Endodermal cell (in vitro differentiated cells): ENCODE results near the gene AIP. TPM values are rescaled to one million over a fixed set of nuclear protein-coding genes. Genes with fewer than 3 reads are reported as not detected.

Experiments
- DNase-seq: peaks from one replicate; pipeline ENCODE4 v3.0.0-alpha.2; 2017
- H3K27ac ChIP-seq: 2 replicates; pipeline ENCODE4 v1.5.1; 2013; ENCODE audit warnings: mild to moderate bottlenecking, low read depth, low read length, moderate library complexity
- H3K27me3 ChIP-seq: 2 replicates; pipeline ENCODE4 v1.6.1; 2013; ENCODE audit warnings: mild to moderate bottlenecking, low read length, moderate library complexity; ENCODE audit not compliant: insufficient read depth, control insufficient read depth, poor library complexity, severe bottlenecking
- H3K36me3 ChIP-seq: 2 replicates; pipeline ENCODE4 v1.7.0; 2013; ENCODE audit warnings: mild to moderate bottlenecking, low read length, moderate library complexity; ENCODE audit not compliant: control insufficient read depth, insufficient read depth
- H3K4me1 ChIP-seq: one replicate; pipeline ENCODE4 v1.7.0; 2013; ENCODE audit warnings: low read length; ENCODE audit not compliant: control insufficient read depth, insufficient read depth
- H3K4me3 ChIP-seq: 2 replicates; pipeline ENCODE4 v1.5.1; 2013; ENCODE audit warnings: mild to moderate bottlenecking, low read length, moderate library complexity
- H3K9ac ChIP-seq: 2 replicates; pipeline ENCODE4 v1.6.1; 2013; ENCODE audit warnings: mild to moderate bottlenecking, low read length, moderate library complexity; ENCODE audit not compliant: poor library complexity, severe bottlenecking; ENCODE audit errors: extremely low read depth
- H3K9me3 ChIP-seq: 2 replicates; pipeline ENCODE4 v1.6.1; 2013; ENCODE audit warnings: mild to moderate bottlenecking, low read length, moderate library complexity; ENCODE audit not compliant: control insufficient read depth
- H3K27ac Mint-ChIP-seq: 2 replicates; pipeline ENCODE4 v1.8.0; 2020; ENCODE audit warnings: mixed read lengths
- H3K27me3 Mint-ChIP-seq: 2 replicates; pipeline ENCODE4 v1.8.0; 2021; ENCODE audit warnings: mild to moderate bottlenecking, mixed read lengths; ENCODE audit not compliant: insufficient read depth
- H3K36me3 Mint-ChIP-seq: 2 replicates; pipeline ENCODE4 v1.8.0; 2020; ENCODE audit warnings: low read depth, mixed read lengths
- H3K4me1 Mint-ChIP-seq: 2 replicates; pipeline ENCODE4 v1.8.0; 2020; ENCODE audit warnings: mixed read lengths
- H3K4me3 Mint-ChIP-seq: 2 replicates; pipeline ENCODE4 v1.8.0; 2020; ENCODE audit warnings: mild to moderate bottlenecking, moderate library complexity, mixed read lengths
- H3K9me3 Mint-ChIP-seq: 2 replicates; pipeline ENCODE4 v1.8.0; 2020; ENCODE audit warnings: mild to moderate bottlenecking, mixed read lengths
- CTCF ChIP-seq: fragments of 200-600 bp; sonication (generic); conservative IDR thresholded peaks from 2 replicates; pipeline ENCODE4 v1.5.0; 2021; ENCODE audit warnings: antibody characterized with exemption, mild to moderate bottlenecking
- WGBS, 2 experiments: methylation state at CpG; one replicate each; pipeline versions ENCODE4 v1.1.5 to v1.1.7; 2013; ENCODE audit warnings: missing lambda C conversion rate in 2 of 2, mixed read lengths in 1 of 2; ENCODE audit not compliant: insufficient coverage in 1 of 2, insufficient read length in 1 of 2; 5-methylcytosine and 5-hydroxymethylcytosine counted together
- total RNA-seq, 2 donors: library from RNA; stranded (reverse); fragmentation: NEBNext Ultra II Directional in 1 of 2; extraction: Animal tissue kit (Norgen Biotek cat#: 25700) in 1 of 2; gene quantifications; 2 replicates in 1 of 2; 3 replicates in 1 of 2; pipeline ENCODE4 v1.2.1, GENCODE V29; 2021

Gene AIP
- total RNA-seq, 2 donors from 2014 or later, result 27.6 to 33.8 TPM

GRCh38 chr11:67503119-67504004, 20.5 kb downstream of the AIP start:
- H3K4me1 Mint-ChIP-seq, result peaks cover 18% of the 10 kb centered on the region
- H3K36me3 Mint-ChIP-seq, result peaks cover 28% of the 10 kb centered on the region
- peaks cover 4% of the 10 kb centered on the region for H3K27me3 Mint-ChIP-seq
- Histone ChIP-seq H3K4me1 (peaks cover 12% of the 10 kb centered on the region), H3K4me3 (peak overlapping the region; percentile 88), H3K36me3 (peaks cover 35% of the 10 kb centered on the region), H3K27ac (no peak overlapping the region), H3K27me3 (no peaks in the 10 kb centered on the region), H3K9me3 (no peaks in the 10 kb centered on the region), H3K9ac (peak overlapping the region; percentile 25)
- WGBS, 2 experiments, result 74 to 83% methylated on average over 3 to 19 of the region's 19 CpGs
- no peaks in the 10 kb centered on the region for H3K9me3 Mint-ChIP-seq
- no peak for DNase-seq
- no peak overlapping the region for H3K27ac Mint-ChIP-seq
- TF ChIP-seq CTCF, result no peak
- H3K4me3 Mint-ChIP-seq, result peak overlapping the region; percentile 85

GRCh38 chr11:67504005-67504949, 21.5 kb downstream of the AIP start:
- Histone ChIP-seq H3K9me3 (no peaks in the 10 kb centered on the region), H3K27ac (peak overlapping the region; percentile 32), H3K36me3 (peaks cover 35% of the 10 kb centered on the region), H3K4me1 (peaks cover 12% of the 10 kb centered on the region), H3K4me3 (peak overlapping the region; percentile 88), H3K9ac (peak overlapping the region; percentile 66), H3K27me3 (no peaks in the 10 kb centered on the region)
- DNase-seq, result peak; percentile 73
- Mint-ChIP-seq H3K36me3 (peaks cover 28% of the 10 kb centered on the region), H3K9me3 (no peaks in the 10 kb centered on the region), H3K4me1 (peaks cover 23% of the 10 kb centered on the region), H3K27me3 (peaks cover 4% of the 10 kb centered on the region), H3K27ac (peak overlapping the region; percentile 81), H3K4me3 (peak overlapping the region; percentile 85)
- WGBS, 2 experiments, result 1 to 2% methylated on average over 29 to 101 of the region's 101 CpGs
- TF ChIP-seq CTCF, result no peak

- H3K9me3 Mint-ChIP-seq, result no peaks in the 10 kb centered on the region
- no peaks in the 10 kb centered on the region for H3K9me3 ChIP-seq
- DNase-seq, result peak; percentile 89
- no peak for TF ChIP-seq CTCF
- peak within 1 kb of the TSS; percentile 70 for H3K27ac ChIP-seq
- H3K4me1 Mint-ChIP-seq, result peaks cover 23% of the 10 kb centered on the region
- peak within 1 kb of the TSS; percentile 88 for H3K4me3 ChIP-seq
- WGBS, 2 experiments, result 1% methylated on average over 18 to 58 of the region's 58 CpGs
- H3K36me3 Mint-ChIP-seq, result peaks cover 25% of the 10 kb centered on the region
- H3K27me3 Mint-ChIP-seq, result peaks cover 7% of the 10 kb centered on the region
- peak within 1 kb of the TSS; percentile 91 for H3K27ac Mint-ChIP-seq
- peaks cover 12% of the 10 kb centered on the region for H3K4me1 ChIP-seq
- H3K4me3 Mint-ChIP-seq, result peak within 1 kb of the TSS; percentile 85
- peak within 1 kb of the TSS; percentile 66 for H3K9ac ChIP-seq
- H3K36me3 ChIP-seq, result peaks cover 35% of the 10 kb centered on the region
- H3K27me3 ChIP-seq, result peaks cover 1% of the 10 kb centered on the region
These were observed 22.2 kb downstream of the AIP start, which contains the start of gene PITPNM1 for GRCh38 chr11:67504950-67505581. PITPNM1 (minus strand) TSS chr11:67505363; CDS start chr11:67504180, 1,183 bp downstream.
